A549 (cell line): Measurements from ENCODE around the gene RERE.

ENCODE experiments used
- CTCF ChIP-seq: fragments of >200 bp; sonication (Bioruptor Twin); formaldehyde crosslinking; IDR thresholded peaks from 3 replicates; pipeline ENCODE4 v1.5.1; 2016
- EP300 ChIP-seq, 2 experiments: fragments of >200 bp; sonication (Bioruptor Twin); formaldehyde crosslinking; IDR thresholded peaks; 2 replicates in 1 of 2; 3 replicates in 1 of 2; pipeline ENCODE4 v1.6.1; 2016 to 2017
- KDM1A ChIP-seq: fragments of 200-600 bp; sonication (generic); IDR thresholded peaks from 2 replicates; pipeline ENCODE4 v1.6.1; 2016; ENCODE audit warnings: low read depth, mild to moderate bottlenecking
- MAFK ChIP-seq: fragments of 450-650 bp; IDR thresholded peaks from 2 replicates; pipeline ENCODE4 v1.6.1; 2014; ENCODE audit not compliant: partially characterized antibody
- MAZ ChIP-seq: fragments of 150-350 bp; IDR thresholded peaks from 2 replicates; pipeline ENCODE4 v1.6.1; 2014; ENCODE audit warnings: antibody characterized with exemption, low read depth, low read length, borderline replicate concordance
- POLR2A ChIP-seq: IDR thresholded peaks from 2 replicates; pipeline ENCODE4 v1.6.1; 2012; ENCODE audit warnings: mild to moderate bottlenecking, low read length
- RAD21 ChIP-seq, 2 experiments: fragments of >200 bp in 1 of 2; sonication (Bioruptor Twin) in 1 of 2; formaldehyde crosslinking in 1 of 2; IDR thresholded peaks in 1 of 2; conservative IDR thresholded peaks in 1 of 2; 2 replicates in 1 of 2; 3 replicates in 1 of 2; pipeline ENCODE4 v1.6.1; 2012 to 2018; ENCODE audit warnings: inconsistent platforms in 1 of 2
- RARB ChIP-seq: fragments of 250-450 bp; sonication (Bioruptor Pico); IDR thresholded peaks from 2 replicates; pipeline ENCODE4 v1.8.0; 2021; ENCODE audit warnings: mild to moderate bottlenecking, moderate library complexity
- SREBF2 ChIP-seq: fragments of 450-650 bp; IDR thresholded peaks from 2 replicates; pipeline ENCODE4 v1.6.1; 2014; ENCODE audit warnings: mild to moderate bottlenecking, moderate library complexity
- ZNF302 ChIP-seq: fragments of 250-450 bp; sonication (Bioruptor Pico); IDR thresholded peaks from 2 replicates; pipeline ENCODE4 v1.9.0; 2021; ENCODE audit warnings: inconsistent platforms, mild to moderate bottlenecking, moderate library complexity

GRCh38 chr1:8473891-8474300 lies 343.5 kb downstream of the RERE start:
- TF ChIP-seq CTCF (no peak), KDM1A (no peak), EP300 (IDR thresholded peaks at IDR 0.05) (no peak), RAD21 (conservative IDR thresholded peaks at IDR 0.05 in 1 of 2, IDR thresholded peaks at IDR 0.05 in 1 of 2) (no peak), ZNF302 (no peak), POLR2A (no peak), RARB (CRISPR knock-in tag) (no peak), MAZ (no peak), SREBF2 (no peak), MAFK (no peak)
